ENCODE results near the gene C2CD3. TPM values are rescaled to one million over a fixed set of nuclear protein-coding genes. Genes with fewer than 3 reads are reported as not detected.
A peak's percentile ranks its signal among the peaks of the same experiment; 100 is the strongest.
"Not testable (repeated sequence)": the region's sequence is repeated elsewhere in the genome, so short reads cannot be mapped to it uniquely, and the experiment has no call there.

Gene C2CD3
- total RNA-seq, 2 donors from 2014 or later, result 19.2 to 22.7 TPM

- no peak for ATAC-seq
- peak in 1 of 2 donors; percentile 4 for DNase-seq
- intact Hi-C loops (cut with DNase I, micrococcal nuclease), result no loop called here
Observed at GRCh38 chr11:73999581-74000306, 171.1 kb downstream of the C2CD3 start.

- intact Hi-C loops (cut with DNase I, micrococcal nuclease), result no loop called here
- peak in 1 of 2 donors; percentile 15 for DNase-seq
- no peak for ATAC-seq
Observed at GRCh38 chr11:73998846-73999575, 171.8 kb downstream of the C2CD3 start.

GRCh38 chr11:73997120-73997770, 173.6 kb downstream of the C2CD3 start:
- DNase-seq, result peak in 1 of 2 donors; percentile 10
- no peak for ATAC-seq
- intact Hi-C loops (cut with DNase I, micrococcal nuclease), result no loop called here

- ATAC-seq (peak; percentile 96), DNase-seq (peak in 1 of 2 donors; percentile 24)
- intact Hi-C loops (cut with DNase I, micrococcal nuclease), result no loop called here
Observed at GRCh38 chr11:73996161-73996747, 174.5 kb downstream of the C2CD3 start.

GRCh38 chr11:73995731-73996130, 175.1 kb downstream of the C2CD3 start:
- DNase-seq (no peak), ATAC-seq (peak; percentile 10)

GRCh38 chr11:73995247-73995646, 175.6 kb downstream of the C2CD3 start:
- intact Hi-C loops (cut with DNase I, micrococcal nuclease), result no loop called here
- peak; percentile 27 for ATAC-seq
- no peak for DNase-seq

More at GRCh38 chr11:73995731-73996130, 175.1 kb downstream of the C2CD3 start:
- intact Hi-C loops (cut with DNase I, micrococcal nuclease), result no loop called here

- intact Hi-C loops (cut with DNase I, micrococcal nuclease), result no loop called here
- no peak for ATAC-seq
- peak in 1 of 2 donors; percentile 10 for DNase-seq
Observed at GRCh38 chr11:73991471-73992006, 179.3 kb downstream of the C2CD3 start.

GRCh38 chr11:73990730-73991129, 180.1 kb downstream of the C2CD3 start:
- ATAC-seq (no peak), DNase-seq (no peak)
- intact Hi-C loops (cut with DNase I, micrococcal nuclease), result no loop called here

- intact Hi-C loops (cut with DNase I, micrococcal nuclease), result no loop called here
- peak in 1 of 2 donors; percentile 4 for DNase-seq
- no peak for ATAC-seq
Observed at GRCh38 chr11:73989156-73989555, 181.6 kb downstream of the C2CD3 start.

GRCh38 chr11:73988227-73988626, 182.6 kb downstream of the C2CD3 start:
- DNase-seq (peak in 1 of 2 donors; percentile 5), ATAC-seq (no peak)
- intact Hi-C loops (cut with DNase I, micrococcal nuclease), result no loop called here

GRCh38 chr11:73985661-73986060, 185.1 kb downstream of the C2CD3 start:
- not testable (repeated sequence) for ATAC-seq, DNase-seq

GRCh38 chr11:73983741-73984538, 186.9 kb downstream of the C2CD3 start:
- DNase-seq, result peak in 1 of 2 donors; percentile 18

More at GRCh38 chr11:73985661-73986060, 185.1 kb downstream of the C2CD3 start:
- intact Hi-C loops (cut with DNase I, micrococcal nuclease), result not testable (repeated sequence)

GRCh38 chr11:73982990-73983740, 187.6 kb downstream of the C2CD3 start:
- peak; percentile 91 to 96 for DNase-seq
- ATAC-seq, result peak; percentile 84
- intact Hi-C loops (cut with DNase I, micrococcal nuclease), result no loop called here

More at GRCh38 chr11:73983741-73984538, 186.9 kb downstream of the C2CD3 start:
- intact Hi-C loops (cut with DNase I, micrococcal nuclease), result no loop called here
- ATAC-seq, result no peak

GRCh38 chr11:73982595-73982989, 188.2 kb downstream of the C2CD3 start, which contains the start of gene UCP2:
Gene UCP2 (minus strand): TSS chr11:73982843. CDS start chr11:73978378, 4,465 bp downstream.
- peak; percentile 88 to 89 for DNase-seq
- intact Hi-C loops (cut with DNase I, micrococcal nuclease), result no loop called here
- peak; percentile 72 for ATAC-seq

GRCh38 chr11:73981051-73981805, 189.6 kb downstream of the C2CD3 start:
- peak in 1 of 2 donors; percentile 24 for DNase-seq

More at GRCh38 chr11:73981051-73981805, 189.6 kb downstream of the C2CD3 start:
- intact Hi-C loops (cut with DNase I, micrococcal nuclease), result no loop called here
- no peak for ATAC-seq

Measured in left colon (tissue), 2 donors.